Measurements from ENCODE around the gene TGFBR3L. TPM values are rescaled to one million over a fixed set of nuclear protein-coding genes. Genes with fewer than 3 reads are reported as not detected.

The TGFBR3L gene
- total and polyA plus RNA-seq, 10 of the 15 experiments (the other 5 are each of a cell fraction or from before 2014, with no cell fraction given): 0.20 to 0.23 TPM; not detected in 8

DNA sequence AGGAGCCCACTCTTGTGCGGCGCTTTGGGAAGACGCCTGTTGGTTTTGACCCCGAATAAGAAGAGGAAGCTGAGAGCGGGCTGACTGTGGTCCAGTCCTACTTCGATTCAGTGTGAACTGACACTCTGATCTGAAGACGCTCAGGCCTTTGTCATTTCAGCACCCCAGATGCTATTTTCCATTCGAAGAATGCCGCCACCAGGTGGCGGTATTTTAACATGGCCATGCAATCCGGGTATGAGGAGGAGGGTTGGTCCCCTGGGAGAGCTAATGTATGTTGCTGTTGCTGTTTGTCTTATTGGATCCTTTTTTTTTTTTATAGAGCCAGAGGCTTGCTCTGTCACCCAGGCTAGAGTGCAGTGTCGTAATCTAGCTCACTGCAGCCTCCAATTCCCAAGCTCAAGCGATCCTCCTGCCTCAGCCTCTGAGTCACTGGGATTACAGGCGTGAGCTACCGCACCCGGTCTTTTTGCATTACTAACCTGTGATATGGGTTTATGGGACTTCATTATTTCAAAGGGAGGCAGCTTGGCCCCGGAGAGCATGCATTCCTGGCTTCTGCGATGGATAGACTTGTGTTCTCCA lies 29.6 kb downstream of the TGFBR3L start:
- no peak for FAIRE-seq
- Histone ChIP-seq H3K27ac (ENCODE audit: control insufficient read depth, insufficient read depth) (peak overlapping the region; percentile 59), H3K4me1 (ENCODE audit: control insufficient read depth, insufficient read depth, low read length) (peaks cover 7% of the 10 kb centered on the region), H4K20me1 (ENCODE audit: control insufficient read depth, insufficient read depth) (no peaks in the 10 kb centered on the region), H3K9me3 (replicated peaks; ENCODE audit: control insufficient read depth, insufficient read depth, low read length) (no peaks in the 10 kb centered on the region), H3K4me2 (ENCODE audit: control insufficient read depth, insufficient read depth) (peak overlapping the region; percentile 100), H3K36me3 (ENCODE audit: control insufficient read depth in 2 of 2, insufficient read depth in 2 of 2, low read length in 1 of 2) (peaks cover 0 to 7% of the 10 kb centered on the region in 2 experiments; a peak in 3 of 4 replicates), H3K4me3 (peak overlapping the region; percentile 75), H3K9ac (ENCODE audit: control insufficient read depth, insufficient read depth, low read length) (peak overlapping the region; percentile 76), H2AFZ (ENCODE audit: control insufficient read depth, low read depth, low read length) (peak overlapping the region; percentile 91), H3K79me2 (ENCODE audit: control insufficient read depth, insufficient read depth, low read length) (peaks cover 23% of the 10 kb centered on the region), H3K27me3 (replicated peaks in 1 of 2; ENCODE audit: control insufficient read depth in 2 of 2, insufficient read depth in 2 of 2, low read length in 1 of 2) (no peaks in the 10 kb centered on the region)
- TSS peak; percentile 99 for BruUV-seq (replicated peaks)
- ChIA-PET SMC1A (ENCODE audit: uncharacterized antibody, unreplicated experiment) (interaction anchor here (0.8 to 3.1 kb wide), 11 partner anchors 13 to 232 kb away, joined by 3 to 29 read pairs (median 3); partner anchors contain the start of genes ELAVL1 and SNAPC2), RAD21 (ENCODE audit: unreplicated experiment) (interaction anchor here (0.5 to 2.3 kb wide), 19 partner anchors 12 to 842 kb away, joined by 3 to 17 read pairs (median 4); partner anchors contain the start of genes ELAVL1, MAP2K7, MARCHF2 and NDUFA7), CTCF (interaction anchor here (0.6 to 4.3 kb wide), 27 partner anchors 10 to 842 kb away, joined by 3 to 55 read pairs (median 7); partner anchors contain the start of genes ELAVL1, MAP2K7, SNAPC2 and ZNF414), POLR2A (interaction anchor here (0.6 to 2.4 kb wide), 6 partner anchors 14 to 231 kb away, joined by 3 to 18 read pairs (median 4); partner anchors contain the start of genes MAP2K7 and SNAPC2)
- in situ Hi-C loops (cut with MboI): loop anchor here (10.0 kb wide), 1 partner anchor 311 kb away; no protein-coding TSS in a partner anchor
- DNase-seq (ENCODE audit: low read depth, low spot score): peak; percentile 58
- WGBS (ENCODE audit: insufficient coverage, insufficient replicate concordance, low lambda C conversion rate, missing lambda C conversion rate): 24% methylated on average over 18 of the region's 18 CpGs
- intact Hi-C loops (cut with micrococcal nuclease; ENCODE audit: unreplicated experiment): loop anchor here (1.0 to 10.0 kb wide), 3 partner anchors 58 to 309 kb away; no protein-coding TSS in a partner anchor
- peak; percentile 67 for ATAC-seq
- TF ChIP-seq DPF2 (IDR thresholded peaks at IDR 0.05) (0 out of 2 replicates have a peak, but pooled peaks have one; percentile 4), ZNF207 (IDR thresholded peaks at IDR 0.05; ENCODE audit: borderline replicate concordance) (peak; percentile 58; the same call in 1 of the 2 replicates), ZNF384 (IDR thresholded peaks at IDR 0.05; ENCODE audit: borderline replicate concordance, low read depth, low read length) (peak; percentile 51; the same call in 1 of the 2 replicates), BCL11A (IDR thresholded peaks at IDR 0.05; ENCODE audit: low read depth, low read length) (no peak), SMC3 (IDR thresholded peaks at IDR 0.05; ENCODE audit: borderline replicate concordance, low read length) (peak; percentile 76; the same call in 1 of the 2 replicates), SIN3A (IDR thresholded peaks at IDR 0.05; ENCODE audit: low read depth, low read length) (0 out of 2 replicates have a peak, but pooled peaks have one; percentile 7), FOXM1 (IDR thresholded peaks at IDR 0.05; ENCODE audit: low read depth, low read length) (no peak), RAD21 (IDR thresholded peaks at IDR 0.05; ENCODE audit: insufficient read depth, low read depth, low read length) (peak; percentile 74), RAD51 (IDR thresholded peaks at IDR 0.05) (no peak), SMARCA5 (IDR thresholded peaks at IDR 0.05) (peak; percentile 91), YY1 (IDR thresholded peaks at IDR 0.05; ENCODE audit: low read depth, low read length) (peak; percentile 86)
- TF ChIP-seq, protein P1, sequence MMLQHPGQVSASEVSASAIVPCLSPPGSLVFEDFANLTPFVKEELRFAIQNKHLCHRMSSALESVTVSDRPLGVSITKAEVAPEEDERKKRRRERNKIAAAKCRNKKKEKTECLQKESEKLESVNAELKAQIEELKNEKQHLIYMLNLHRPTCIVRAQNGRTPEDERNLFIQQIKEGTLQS (IDR thresholded peaks at IDR 0.05; ENCODE audit: borderline replicate concordance, extremely low read depth, low read depth, low read length): no peak
- TF ChIP-seq, protein P2, sequence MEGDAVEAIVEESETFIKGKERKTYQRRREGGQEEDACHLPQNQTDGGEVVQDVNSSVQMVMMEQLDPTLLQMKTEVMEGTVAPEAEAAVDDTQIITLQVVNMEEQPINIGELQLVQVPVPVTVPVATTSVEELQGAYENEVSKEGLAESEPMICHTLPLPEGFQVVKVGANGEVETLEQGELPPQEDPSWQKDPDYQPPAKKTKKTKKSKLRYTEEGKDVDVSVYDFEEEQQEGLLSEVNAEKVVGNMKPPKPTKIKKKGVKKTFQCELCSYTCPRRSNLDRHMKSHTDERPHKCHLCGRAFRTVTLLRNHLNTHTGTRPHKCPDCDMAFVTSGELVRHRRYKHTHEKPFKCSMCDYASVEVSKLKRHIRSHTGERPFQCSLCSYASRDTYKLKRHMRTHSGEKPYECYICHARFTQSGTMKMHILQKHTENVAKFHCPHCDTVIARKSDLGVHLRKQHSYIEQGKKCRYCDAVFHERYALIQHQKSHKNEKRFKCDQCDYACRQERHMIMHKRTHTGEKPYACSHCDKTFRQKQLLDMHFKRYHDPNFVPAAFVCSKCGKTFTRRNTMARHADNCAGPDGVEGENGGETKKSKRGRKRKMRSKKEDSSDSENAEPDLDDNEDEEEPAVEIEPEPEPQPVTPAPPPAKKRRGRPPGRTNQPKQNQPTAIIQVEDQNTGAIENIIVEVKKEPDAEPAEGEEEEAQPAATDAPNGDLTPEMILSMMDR (IDR thresholded peaks at IDR 0.05 in 2 of 3, conservative IDR thresholded peaks at IDR 0.05 in 1 of 3; ENCODE audit: control insufficient read depth in 2 of 3, extremely low read depth in 1 of 3, insufficient read depth in 1 of 3, low read depth in 3 of 3, low read length in 3 of 3): peak; percentile 70 to 82 (median 80)
- TF ChIP-seq, protein P3, sequence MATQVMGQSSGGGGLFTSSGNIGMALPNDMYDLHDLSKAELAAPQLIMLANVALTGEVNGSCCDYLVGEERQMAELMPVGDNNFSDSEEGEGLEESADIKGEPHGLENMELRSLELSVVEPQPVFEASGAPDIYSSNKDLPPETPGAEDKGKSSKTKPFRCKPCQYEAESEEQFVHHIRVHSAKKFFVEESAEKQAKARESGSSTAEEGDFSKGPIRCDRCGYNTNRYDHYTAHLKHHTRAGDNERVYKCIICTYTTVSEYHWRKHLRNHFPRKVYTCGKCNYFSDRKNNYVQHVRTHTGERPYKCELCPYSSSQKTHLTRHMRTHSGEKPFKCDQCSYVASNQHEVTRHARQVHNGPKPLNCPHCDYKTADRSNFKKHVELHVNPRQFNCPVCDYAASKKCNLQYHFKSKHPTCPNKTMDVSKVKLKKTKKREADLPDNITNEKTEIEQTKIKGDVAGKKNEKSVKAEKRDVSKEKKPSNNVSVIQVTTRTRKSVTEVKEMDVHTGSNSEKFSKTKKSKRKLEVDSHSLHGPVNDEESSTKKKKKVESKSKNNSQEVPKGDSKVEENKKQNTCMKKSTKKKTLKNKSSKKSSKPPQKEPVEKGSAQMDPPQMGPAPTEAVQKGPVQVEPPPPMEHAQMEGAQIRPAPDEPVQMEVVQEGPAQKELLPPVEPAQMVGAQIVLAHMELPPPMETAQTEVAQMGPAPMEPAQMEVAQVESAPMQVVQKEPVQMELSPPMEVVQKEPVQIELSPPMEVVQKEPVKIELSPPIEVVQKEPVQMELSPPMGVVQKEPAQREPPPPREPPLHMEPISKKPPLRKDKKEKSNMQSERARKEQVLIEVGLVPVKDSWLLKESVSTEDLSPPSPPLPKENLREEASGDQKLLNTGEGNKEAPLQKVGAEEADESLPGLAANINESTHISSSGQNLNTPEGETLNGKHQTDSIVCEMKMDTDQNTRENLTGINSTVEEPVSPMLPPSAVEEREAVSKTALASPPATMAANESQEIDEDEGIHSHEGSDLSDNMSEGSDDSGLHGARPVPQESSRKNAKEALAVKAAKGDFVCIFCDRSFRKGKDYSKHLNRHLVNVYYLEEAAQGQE (IDR thresholded peaks at IDR 0.05; ENCODE audit: low read depth, low read length): peak; percentile 57; the same call in 1 of the 2 replicates
- TF ChIP-seq, protein P4, sequence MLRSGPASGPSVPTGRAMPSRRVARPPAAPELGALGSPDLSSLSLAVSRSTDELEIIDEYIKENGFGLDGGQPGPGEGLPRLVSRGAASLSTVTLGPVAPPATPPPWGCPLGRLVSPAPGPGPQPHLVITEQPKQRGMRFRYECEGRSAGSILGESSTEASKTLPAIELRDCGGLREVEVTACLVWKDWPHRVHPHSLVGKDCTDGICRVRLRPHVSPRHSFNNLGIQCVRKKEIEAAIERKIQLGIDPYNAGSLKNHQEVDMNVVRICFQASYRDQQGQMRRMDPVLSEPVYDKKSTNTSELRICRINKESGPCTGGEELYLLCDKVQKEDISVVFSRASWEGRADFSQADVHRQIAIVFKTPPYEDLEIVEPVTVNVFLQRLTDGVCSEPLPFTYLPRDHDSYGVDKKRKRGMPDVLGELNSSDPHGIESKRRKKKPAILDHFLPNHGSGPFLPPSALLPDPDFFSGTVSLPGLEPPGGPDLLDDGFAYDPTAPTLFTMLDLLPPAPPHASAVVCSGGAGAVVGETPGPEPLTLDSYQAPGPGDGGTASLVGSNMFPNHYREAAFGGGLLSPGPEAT (IDR thresholded peaks at IDR 0.05; ENCODE audit: low read depth): no peak; the same call in 1 of the 2 replicates

Data from GM12878 (cell line).